HG02678 (cell line): ENCODE data around the gene SHISAL2A.

ENCODE experiments used
- ATAC-seq: cut with Tn5 transposase; IDR thresholded peaks from one replicate; pipeline ENCODE4 v1.9.1; 2021; ENCODE audit warnings: mild to moderate bottlenecking, moderate library complexity; ENCODE audit not compliant: unreplicated experiment

The SHISAL2A gene

GRCh38 chr1:52632732-52633290 lies at the start of gene SHISAL2A:
SHISAL2A (plus strand) TSS chr1:52633168; CDS start chr1:52633494, 326 bp downstream.
- ATAC-seq, result no peak

- no peak for ATAC-seq
Measured at GRCh38 chr1:52585474-52585873, 47.5 kb upstream of the SHISAL2A start.

- ATAC-seq, result no peak
Measured at GRCh38 chr1:52588027-52588426, 44.9 kb upstream of the SHISAL2A start.

GRCh38 chr1:52588535-52588934 lies 44.4 kb upstream of the SHISAL2A start:
- ATAC-seq, result no peak

GRCh38 chr1:52590266-52590665 lies 42.7 kb upstream of the SHISAL2A start:
- no peak for ATAC-seq

GRCh38 chr1:52592637-52593323 lies 40.2 kb upstream of the SHISAL2A start:
- no peak for ATAC-seq

- ATAC-seq, result no peak
Measured at GRCh38 chr1:52593495-52593894, 39.5 kb upstream of the SHISAL2A start.

- ATAC-seq, result no peak
Measured at GRCh38 chr1:52595061-52595460, 37.9 kb upstream of the SHISAL2A start.

- no peak for ATAC-seq
Measured at GRCh38 chr1:52597912-52598311, 35.1 kb upstream of the SHISAL2A start.

- no peak for ATAC-seq
Measured at GRCh38 chr1:52598729-52599128, 34.2 kb upstream of the SHISAL2A start.

- ATAC-seq, result no peak
Measured at GRCh38 chr1:52599236-52599635, 33.7 kb upstream of the SHISAL2A start.

- no peak for ATAC-seq
Measured at GRCh38 chr1:52600533-52601179, 32.3 kb upstream of the SHISAL2A start.

- no peak for ATAC-seq
Measured at GRCh38 chr1:52601519-52601918, 31.4 kb upstream of the SHISAL2A start.

GRCh38 chr1:52601991-52602855 lies 30.7 kb upstream of the SHISAL2A start, which contains the start of gene GPX7:
GPX7 (plus strand) TSS chr1:52602371; CDS start chr1:52602410, 39 bp downstream.
- no peak for ATAC-seq

GRCh38 chr1:52602856-52603600 lies 29.9 kb upstream of the SHISAL2A start:
- ATAC-seq, result no peak

GRCh38 chr1:52603630-52604029 lies 29.3 kb upstream of the SHISAL2A start:
- no peak for ATAC-seq

- ATAC-seq, result no peak
Measured at GRCh38 chr1:52604063-52604770, 28.8 kb upstream of the SHISAL2A start.

GRCh38 chr1:52613636-52614373 lies 19.2 kb upstream of the SHISAL2A start:
- no peak for ATAC-seq

- ATAC-seq, result no peak
Measured at GRCh38 chr1:52614671-52615070, 18.3 kb upstream of the SHISAL2A start.
